B cell (primary cell): Measurements from ENCODE around the gene ST8SIA6. TPM values are rescaled to one million over a fixed set of nuclear protein-coding genes. Genes with fewer than 3 reads are reported as not detected.

Experiments
- ATAC-seq: fragments of 200-7000 bp; cut with Tn5 transposase; one replicate; pipeline ENCODE4 v1.10.0; 2021; ENCODE audit warnings: low read depth, mild to moderate bottlenecking, moderate number of reproducible peaks, moderate library complexity
- CTCF ChIA-PET: fragments of 350-600 bp; sonication (Branson Sonifier 250); formaldehyde crosslinking; loops from one replicate; lab custom pipeline; 2021; ENCODE audit warnings: antibody characterized with exemption, inconsistent platforms; lab: Charles Lee
- POLR2A ChIA-PET: fragments of 350-600 bp; sonication (Branson Sonifier 250); formaldehyde crosslinking; loops from one replicate; lab custom pipeline; 2021; ENCODE audit warnings: antibody characterized with exemption; lab: Charles Lee
- DNase-seq: peaks from one replicate; pipeline ENCODE4 v3.0.0; 2013
- H2AFZ ChIP-seq: 2 replicates; pipeline ENCODE4 v1.6.1; 2012; ENCODE audit warnings: mild to moderate bottlenecking, low read depth, low read length; ENCODE audit not compliant: insufficient read depth, poor library complexity, severe bottlenecking
- H3K27ac ChIP-seq, 2 donors: 1 replicate in 1 of 2; 2 replicates in 1 of 2; pipeline ENCODE4 v1.5.1; 2012 to 2013; ENCODE audit warnings: low read length in 2 of 2, mild to moderate bottlenecking in 2 of 2, moderate library complexity in 1 of 2
- H3K27me3 ChIP-seq, 4 experiments: fragments of 200-600 bp in 1 of 4; sonication (generic) in 1 of 4; replicated peaks in 1 of 4; 1 replicate in 2 of 4; 2 replicates in 2 of 4; pipeline versions ENCODE4 v1.6.1 to v1.7.0; 2013 to 2016; ENCODE audit warnings: low read length in 3 of 4, mild to moderate bottlenecking in 2 of 4, mixed read lengths in 1 of 4, moderate library complexity in 1 of 4; ENCODE audit not compliant: insufficient read depth in 4 of 4, control insufficient read depth in 3 of 4; ENCODE audit errors: control extremely low read depth in 1 of 4
- H3K36me3 ChIP-seq, 2 experiments: replicated peaks in 1 of 2; 1 replicate in 1 of 2; 2 replicates in 1 of 2; pipeline versions ENCODE4 v1.6.1 to v1.7.1; 2013; ENCODE audit warnings: low read length in 1 of 2; ENCODE audit not compliant: insufficient read depth in 2 of 2, control insufficient read depth in 1 of 2; ENCODE audit errors: control extremely low read depth in 1 of 2, extremely low read depth in 1 of 2
- H3K4me1 ChIP-seq, 2 donors: fragments of 200-600 bp in 1 of 2; sonication (generic) in 1 of 2; 1 replicate in 1 of 2; 2 replicates in 1 of 2; pipeline versions ENCODE4 v1.5.1 to v1.6.1; 2013 to 2017; ENCODE audit warnings: low read length in 2 of 2; ENCODE audit not compliant: control insufficient read depth in 2 of 2, insufficient read depth in 2 of 2
- H3K4me2 ChIP-seq: replicated peaks from 2 replicates; pipeline ENCODE3; 2012; ENCODE audit warnings: mild to moderate bottlenecking, low read depth, low read length; ENCODE audit not compliant: poor library complexity, severe bottlenecking
- H3K4me3 ChIP-seq, 5 experiments: fragments of 200-600 bp in 1 of 5; sonication (generic) in 1 of 5; 1 replicate in 3 of 5; 2 replicates in 2 of 5; pipeline versions ENCODE4 v1.5.1 to v1.7.0; 2011 to 2016; ENCODE audit warnings: low read length in 4 of 5, mild to moderate bottlenecking in 4 of 5, low read depth in 2 of 5, control low read depth in 1 of 5, moderate library complexity in 1 of 5; ENCODE audit not compliant: insufficient read depth in 1 of 5; ENCODE audit errors: control extremely low read depth in 1 of 5, extremely low read depth in 1 of 5
- H3K79me2 ChIP-seq: fragments of 200-600 bp; sonication (generic); one replicate; pipeline ENCODE4 v1.6.0; 2016; ENCODE audit warnings: low read length; ENCODE audit not compliant: control insufficient read depth, insufficient read depth
- H3K9ac ChIP-seq: fragments of 200-600 bp; sonication (generic); 2 replicates; pipeline ENCODE4 v1.6.1; 2017; ENCODE audit warnings: mild to moderate bottlenecking, low read length, moderate library complexity
- H3K9me3 ChIP-seq, 3 donors: one replicate each; pipeline versions ENCODE4 v1.6.1 to v1.7.1; 2013; ENCODE audit warnings: low read length in 2 of 3; ENCODE audit not compliant: control insufficient read depth in 2 of 3, insufficient read depth in 1 of 3; ENCODE audit errors: control extremely low read depth in 1 of 3
- H4K20me1 ChIP-seq: 2 replicates; pipeline ENCODE4 v1.6.0; 2012; ENCODE audit warnings: mild to moderate bottlenecking, low read length; ENCODE audit not compliant: insufficient read depth, control insufficient read depth, poor library complexity, severe bottlenecking
- H3K27ac Mint-ChIP-seq: one replicate; pipeline ENCODE4 v1.8.0; 2021; ENCODE audit warnings: mixed read lengths
- H3K27me3 Mint-ChIP-seq: one replicate; pipeline ENCODE4 v1.8.0; 2021; ENCODE audit warnings: mixed read lengths
- H3K4me1 Mint-ChIP-seq: one replicate; pipeline ENCODE4 v1.8.0; 2021; ENCODE audit warnings: mixed read lengths
- H3K4me3 Mint-ChIP-seq: one replicate; pipeline ENCODE4 v1.8.0; 2021; ENCODE audit warnings: mixed read lengths
- H3K9me3 Mint-ChIP-seq: one replicate; pipeline ENCODE4 v1.8.0; 2022; ENCODE audit warnings: mixed read lengths; ENCODE audit not compliant: insufficient read depth
- EZH2 ChIP-seq: IDR thresholded peaks from 2 replicates; pipeline ENCODE4 v1.6.1; 2012; ENCODE audit warnings: borderline replicate concordance, low read depth, mild to moderate bottlenecking, moderate library complexity, low read length; ENCODE audit not compliant: insufficient read depth, poor library complexity, severe bottlenecking
- WGBS: methylation state at CpG from one replicate; pipeline ENCODE4 v1.1.5; 2013; ENCODE audit warnings: missing lambda C conversion rate; ENCODE audit not compliant: insufficient coverage; 5-methylcytosine and 5-hydroxymethylcytosine counted together
- intact Hi-C: fragments of 100-400 bp; cut with micrococcal nuclease; formaldehyde crosslinking; loops from one replicate; pipeline ENCODE4 v1.10.0; 2022
- polyA plus RNA-seq: library from polyadenylated mRNA; depleted of rRNA; stranded (reverse); fragments of >200 nt; gene quantifications from 2 replicates; pipeline ENCODE4 v1.2.3, GENCODE V29; 2012
- total RNA-seq, 2 donors: library from RNA; stranded (reverse); fragments of 120-200 nt in 1 of 2; gene quantifications; 1 replicate in 1 of 2; 2 replicates in 1 of 2; pipeline versions ENCODE4 v1.2.3 to v1.2.4, GENCODE V29; 2013 to 2022
- TF ChIP-seq, protein P1 (sequence below): fragments of 200-600 bp; IDR thresholded peaks from one replicate; pipeline ENCODE4 v1.8.0; 2022; ENCODE audit warnings: antibody characterized with exemption, mild to moderate bottlenecking

The ST8SIA6 gene
- total and polyA plus RNA-seq, 2 donors (not counting 1 experiment from before 2014, with no cell fraction given), result 0.04 TPM; not detected in 1

DNA sequence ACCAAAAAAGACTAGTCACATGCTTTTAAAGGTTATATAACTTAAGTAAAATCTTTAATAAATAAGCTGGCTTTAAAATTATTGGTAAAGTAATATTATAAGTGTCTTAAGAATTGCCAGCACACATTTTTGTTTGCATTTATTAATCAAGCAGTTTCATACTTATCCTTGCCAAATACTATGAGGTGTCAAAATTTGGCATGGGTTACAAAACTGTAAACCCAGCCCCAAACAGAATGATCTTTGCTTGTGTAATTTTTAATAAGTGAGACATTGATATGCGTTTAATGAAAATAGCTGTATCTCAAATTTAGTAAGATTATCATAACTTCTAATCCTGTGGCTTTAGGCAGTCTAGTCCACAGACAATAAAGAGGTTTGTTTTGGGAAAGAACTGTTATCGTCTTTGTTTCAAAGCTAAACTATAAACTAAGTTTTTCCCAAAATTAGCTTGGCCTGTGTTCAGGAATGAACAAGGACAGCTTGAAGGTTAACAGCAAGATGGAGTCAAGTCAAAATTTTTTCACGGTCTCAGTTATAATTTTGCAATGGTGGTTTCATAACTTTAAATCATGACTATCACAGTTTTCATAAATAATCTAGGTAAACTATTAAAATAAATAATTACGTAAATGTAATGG lies 72.8 kb downstream of the ST8SIA6 start:
- Histone ChIP-seq H3K4me1 (no peaks in the 10 kb centered on the region), H3K4me2 (no peak overlapping the region), H4K20me1 (no peaks in the 10 kb centered on the region), H2AFZ (no peak overlapping the region), H3K9ac (no peak overlapping the region), H3K27ac (no peak overlapping the region), H3K36me3 (no peaks in the 10 kb centered on the region), H3K79me2 (no peaks in the 10 kb centered on the region), H3K4me3 (no peak overlapping the region), H3K9me3 (peaks cover 0 to 11% (median 0%) of the 10 kb centered on the region in 3 donors), H3K27me3 (peaks cover 0 to 3% (median 0%) of the 10 kb centered on the region in 4 experiments)
- WGBS, result no CpG with 5 or more reads among the region's 4 CpGs
- H3K4me1 Mint-ChIP-seq, result no peaks in the 10 kb centered on the region
- DNase-seq (no peak), ATAC-seq (no peak)
- H3K27me3 Mint-ChIP-seq, result peaks cover 8% of the 10 kb centered on the region
- no peak overlapping the region for H3K4me3 Mint-ChIP-seq
- intact Hi-C loops, result no loop called here
- POLR2A ChIA-PET, result no interaction called here
- CTCF ChIA-PET, result no interaction called here
- H3K27ac Mint-ChIP-seq, result no peak overlapping the region
- no peaks in the 10 kb centered on the region for H3K9me3 Mint-ChIP-seq
- TF ChIP-seq EZH2, result no peak
- TF ChIP-seq, protein P1, sequence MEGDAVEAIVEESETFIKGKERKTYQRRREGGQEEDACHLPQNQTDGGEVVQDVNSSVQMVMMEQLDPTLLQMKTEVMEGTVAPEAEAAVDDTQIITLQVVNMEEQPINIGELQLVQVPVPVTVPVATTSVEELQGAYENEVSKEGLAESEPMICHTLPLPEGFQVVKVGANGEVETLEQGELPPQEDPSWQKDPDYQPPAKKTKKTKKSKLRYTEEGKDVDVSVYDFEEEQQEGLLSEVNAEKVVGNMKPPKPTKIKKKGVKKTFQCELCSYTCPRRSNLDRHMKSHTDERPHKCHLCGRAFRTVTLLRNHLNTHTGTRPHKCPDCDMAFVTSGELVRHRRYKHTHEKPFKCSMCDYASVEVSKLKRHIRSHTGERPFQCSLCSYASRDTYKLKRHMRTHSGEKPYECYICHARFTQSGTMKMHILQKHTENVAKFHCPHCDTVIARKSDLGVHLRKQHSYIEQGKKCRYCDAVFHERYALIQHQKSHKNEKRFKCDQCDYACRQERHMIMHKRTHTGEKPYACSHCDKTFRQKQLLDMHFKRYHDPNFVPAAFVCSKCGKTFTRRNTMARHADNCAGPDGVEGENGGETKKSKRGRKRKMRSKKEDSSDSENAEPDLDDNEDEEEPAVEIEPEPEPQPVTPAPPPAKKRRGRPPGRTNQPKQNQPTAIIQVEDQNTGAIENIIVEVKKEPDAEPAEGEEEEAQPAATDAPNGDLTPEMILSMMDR, result no peak

DNA sequence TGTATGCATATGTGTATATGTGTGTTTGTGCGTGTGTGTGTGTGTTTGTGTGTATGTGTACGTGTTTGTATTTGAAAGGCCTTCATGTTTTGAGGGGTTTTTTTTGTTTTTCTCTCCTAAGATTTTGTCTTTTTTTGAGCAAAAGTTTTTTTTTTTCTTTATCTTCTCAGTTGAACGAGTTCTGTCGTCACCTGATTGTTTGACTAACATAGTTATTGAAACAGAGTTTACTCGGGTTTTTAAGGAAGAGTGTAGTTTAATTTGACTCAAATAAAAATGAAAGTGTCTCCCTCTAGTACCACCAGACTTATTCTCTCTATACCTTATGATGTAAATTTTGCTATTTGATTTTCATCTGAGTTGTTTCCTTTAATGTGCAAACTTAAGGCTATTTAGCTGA lies 73.5 kb downstream of the ST8SIA6 start:
- DNase-seq (no peak), ATAC-seq (no peak)
- no peak overlapping the region for H3K9ac ChIP-seq
- Mint-ChIP-seq H3K4me3 (no peak overlapping the region), H3K4me1 (no peaks in the 10 kb centered on the region), H3K9me3 (no peaks in the 10 kb centered on the region), H3K27ac (no peak overlapping the region), H3K27me3 (peaks cover 8% of the 10 kb centered on the region)
- intact Hi-C loops, result no loop called here
- H3K27me3 ChIP-seq, result peaks cover 0 to 3% (median 0%) of the 10 kb centered on the region in 4 experiments
- H3K79me2 ChIP-seq, result no peaks in the 10 kb centered on the region
- H3K27ac ChIP-seq, result no peak overlapping the region
- ChIA-PET CTCF (no interaction called here), POLR2A (no interaction called here)
- no peak overlapping the region for H2AFZ ChIP-seq
- peaks cover 0 to 5% (median 0%) of the 10 kb centered on the region in 3 donors for H3K9me3 ChIP-seq
- no peaks in the 10 kb centered on the region for H3K4me1 ChIP-seq
- no peak overlapping the region for H3K4me2 ChIP-seq
- no peaks in the 10 kb centered on the region for H3K36me3 ChIP-seq
- H3K4me3 ChIP-seq, result no peak overlapping the region
- no peak for TF ChIP-seq EZH2
- TF ChIP-seq, protein P1, result no peak
- no peaks in the 10 kb centered on the region for H4K20me1 ChIP-seq
- WGBS, result 49% methylated on average over 2 of the region's 5 CpGs
